NCI-H1930 (cell line): ENCODE data around the gene AQP1.
A peak's percentile ranks its signal among the peaks of the same experiment; 100 is the strongest.

Source experiments
- DNase-seq, 2 experiments: peaks; one replicate each; lab custom pipeline; 2025; lab: John Stamatoyannopoulos, UW

AQP1 gene

DNA sequence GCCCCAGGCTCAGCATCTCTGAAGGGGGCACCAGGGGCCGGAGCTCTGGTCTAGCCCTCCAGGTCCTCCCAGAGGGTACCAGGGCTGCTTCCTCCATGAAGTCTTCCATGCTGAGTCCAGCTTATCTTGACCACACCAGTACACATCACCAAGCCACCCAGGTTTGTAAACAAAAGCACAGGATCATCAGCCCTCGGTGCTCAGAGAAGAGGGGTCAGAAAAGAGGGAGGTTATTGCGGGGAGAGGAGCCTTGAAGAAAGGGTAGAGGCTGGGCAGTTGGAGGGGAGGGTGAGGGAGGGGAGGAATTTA, 23.9 kb downstream of the AQP1 start:
- DNase-seq, result no peak

DNA sequence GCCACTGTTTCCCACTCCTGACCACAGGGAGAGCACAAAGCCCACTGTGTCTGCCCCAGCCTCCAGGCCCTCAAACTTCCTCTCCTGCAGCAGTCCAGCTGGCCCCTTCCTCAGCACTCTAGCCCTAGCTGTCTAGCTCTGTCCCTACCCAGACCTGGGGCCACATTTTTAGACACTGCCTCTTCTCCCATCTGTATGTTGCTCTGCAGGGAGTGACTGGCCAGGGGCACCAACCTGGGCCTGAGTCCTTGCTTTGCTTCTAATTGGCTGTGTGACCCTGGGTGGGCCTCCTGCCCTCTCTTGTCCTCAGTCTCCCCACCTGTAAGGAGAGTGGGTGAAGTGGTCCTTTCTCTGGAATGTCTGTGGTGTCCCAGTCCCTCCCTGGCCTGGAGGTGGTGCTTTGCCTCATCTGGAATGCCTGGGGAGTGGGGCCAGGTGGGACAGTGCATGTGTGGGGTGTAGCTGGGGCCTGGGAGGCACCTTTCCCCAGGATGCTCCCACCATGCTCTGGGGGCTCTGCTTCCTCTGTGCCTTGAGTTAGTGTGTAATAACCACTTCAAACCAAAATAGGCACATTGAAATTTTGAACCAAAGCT, 25.1 kb downstream of the AQP1 start:
- DNase-seq, result no peak

DNA sequence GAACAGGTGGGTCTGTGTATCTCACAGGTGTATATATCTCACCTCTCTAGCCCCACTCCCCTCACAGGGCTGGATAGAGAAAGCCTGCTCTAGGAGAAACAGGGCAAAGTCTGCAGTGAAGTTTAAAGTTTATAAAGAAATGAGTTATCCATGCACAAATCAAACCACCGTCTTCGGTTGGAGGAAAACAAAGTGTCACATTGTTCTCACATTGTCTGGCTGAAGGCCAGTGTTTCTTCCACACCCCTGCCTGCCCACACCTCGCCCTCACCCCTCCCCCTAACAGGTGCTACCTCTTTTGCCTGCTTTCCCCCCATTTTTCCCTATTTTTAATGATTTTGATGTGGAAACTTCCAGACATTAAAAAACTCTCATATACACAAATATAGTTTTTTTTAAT, 25.8 kb downstream of the AQP1 start:
- DNase-seq, result no peak

DNA sequence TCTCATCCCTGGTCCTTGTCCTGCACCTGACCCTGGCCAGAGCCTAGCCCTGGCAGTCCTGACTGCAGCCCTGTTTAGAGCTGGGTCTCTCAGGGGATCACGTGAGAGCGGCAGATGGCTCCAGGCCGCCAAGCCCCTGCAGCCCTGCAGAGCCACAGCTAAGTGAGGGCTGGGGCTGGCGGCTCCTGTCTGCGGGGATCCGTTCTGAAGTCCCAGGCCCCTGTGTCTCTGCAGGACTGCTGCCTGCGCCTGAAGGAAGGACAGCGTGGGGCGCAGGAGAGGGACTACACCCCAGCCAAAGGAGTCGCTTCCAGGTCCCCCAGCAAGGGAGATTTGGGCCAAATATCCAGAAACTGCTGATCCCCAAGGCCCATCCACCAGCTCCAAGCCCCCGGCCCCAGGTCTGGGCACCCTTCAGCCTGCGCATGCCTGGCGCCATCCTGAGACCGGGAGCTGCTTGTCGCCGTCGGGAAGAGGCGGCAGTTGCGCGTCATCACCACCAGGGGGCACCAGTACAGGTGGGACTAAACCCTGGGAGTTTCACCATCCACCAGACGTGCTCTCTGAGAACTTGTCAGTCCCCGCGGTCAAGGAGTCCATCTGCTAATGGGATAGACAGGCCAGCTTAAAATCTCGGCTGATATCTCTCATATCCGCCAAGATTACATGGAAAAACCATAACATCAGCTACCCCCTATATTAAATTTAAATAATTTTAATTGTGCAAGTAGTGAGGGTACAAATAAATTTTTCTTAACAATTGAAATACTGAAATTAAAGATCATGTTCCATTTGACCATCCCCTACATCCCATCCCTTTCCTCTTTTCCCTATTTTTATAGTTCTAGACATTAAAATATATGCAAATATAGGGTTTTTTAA, 27.0 kb downstream of the AQP1 start:
- DNase-seq, result peak; percentile 65 to 76

DNA sequence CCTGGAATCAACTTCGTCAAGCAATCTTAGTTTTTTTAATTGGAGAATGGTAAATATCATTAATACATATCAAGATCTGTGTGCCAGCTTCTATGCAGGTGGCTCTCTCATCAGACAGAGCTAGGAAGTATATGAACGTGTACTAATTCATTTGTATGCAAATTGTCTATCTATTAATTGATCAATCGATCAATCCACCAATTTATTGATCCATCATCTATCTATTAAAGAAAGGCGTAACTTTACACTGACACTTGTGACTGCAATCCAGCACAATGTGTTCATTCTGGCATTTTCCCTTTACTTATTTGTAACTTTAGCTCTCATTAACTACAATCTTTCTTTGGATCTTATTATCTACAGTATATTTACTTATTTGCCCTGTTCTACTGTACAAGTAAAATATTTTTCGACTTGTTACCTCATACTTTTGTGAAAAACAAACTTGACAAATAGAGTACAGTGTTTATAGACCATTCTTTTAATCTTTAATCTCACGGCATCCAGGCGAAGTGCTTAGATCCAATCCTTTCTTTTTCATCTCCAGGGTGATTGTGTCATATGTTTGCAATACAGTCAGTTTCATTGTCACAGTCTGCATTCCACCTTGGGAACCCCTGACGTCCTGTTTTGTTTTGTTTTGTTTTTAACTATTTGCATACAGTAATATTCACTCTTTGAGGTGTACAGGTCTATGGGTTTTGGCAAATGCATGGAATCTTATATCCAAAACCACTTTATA, 30.1 kb downstream of the AQP1 start:
- peak in 1 of 2 experiments; percentile 8 for DNase-seq

DNA sequence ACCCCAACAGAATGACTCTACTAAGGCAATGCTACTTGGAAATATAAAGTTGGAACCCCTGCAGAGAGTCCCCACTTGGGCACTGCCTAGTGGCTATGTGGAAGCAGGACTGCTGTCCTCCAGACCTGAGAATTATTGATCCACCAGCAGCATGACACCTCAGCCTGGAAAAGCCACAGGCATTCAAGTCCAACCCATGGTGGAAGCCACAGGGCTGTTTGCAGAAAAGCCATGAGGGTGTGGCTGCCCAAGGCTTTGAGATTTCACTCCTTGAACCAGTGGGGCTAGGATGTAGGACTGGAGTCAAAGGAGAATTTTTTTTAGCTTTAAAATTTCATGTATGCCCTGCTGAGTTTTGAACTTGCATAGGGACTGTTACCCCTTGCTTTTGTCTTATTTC, 38.5 kb downstream of the AQP1 start:
- no peak for DNase-seq

DNA sequence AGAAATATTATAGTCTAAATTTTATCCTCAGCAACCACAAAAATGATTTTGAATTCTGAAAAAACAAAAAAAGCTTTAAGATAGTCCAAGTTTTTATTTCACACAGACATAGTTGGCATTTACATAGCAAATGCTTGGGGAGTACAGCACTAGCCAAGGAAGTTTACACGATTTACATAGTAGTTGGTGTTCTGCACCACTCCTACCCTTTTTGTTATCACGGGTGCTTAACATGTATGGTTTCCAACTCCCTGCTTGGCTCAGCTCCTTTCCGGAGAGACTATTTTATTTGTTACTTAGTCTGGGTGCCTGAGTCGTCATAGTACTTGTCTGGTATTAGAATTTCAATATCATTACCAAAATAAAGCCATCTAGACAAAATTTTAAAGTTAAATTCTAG, 43.3 kb downstream of the AQP1 start:
- no peak for DNase-seq

DNA sequence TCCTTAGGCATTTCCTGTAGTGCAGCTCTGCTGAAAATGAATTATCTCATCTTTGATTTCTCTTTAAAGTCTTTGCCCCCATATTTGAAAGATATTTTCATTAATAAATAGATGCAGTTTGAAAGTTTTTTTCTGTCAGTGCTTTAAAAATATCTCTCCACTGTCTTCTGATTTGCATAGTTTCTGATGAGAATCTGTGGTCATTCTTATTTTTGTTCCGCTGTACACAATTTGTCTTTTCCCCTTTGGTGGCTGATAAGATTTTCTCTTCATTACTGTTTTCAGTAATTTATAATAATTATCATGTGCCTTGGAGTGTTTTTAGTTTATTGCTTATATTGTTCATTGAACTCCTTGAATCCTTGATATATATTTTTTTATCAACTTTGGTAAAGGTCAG, 45.1 kb downstream of the AQP1 start:
- no peak for DNase-seq

DNA sequence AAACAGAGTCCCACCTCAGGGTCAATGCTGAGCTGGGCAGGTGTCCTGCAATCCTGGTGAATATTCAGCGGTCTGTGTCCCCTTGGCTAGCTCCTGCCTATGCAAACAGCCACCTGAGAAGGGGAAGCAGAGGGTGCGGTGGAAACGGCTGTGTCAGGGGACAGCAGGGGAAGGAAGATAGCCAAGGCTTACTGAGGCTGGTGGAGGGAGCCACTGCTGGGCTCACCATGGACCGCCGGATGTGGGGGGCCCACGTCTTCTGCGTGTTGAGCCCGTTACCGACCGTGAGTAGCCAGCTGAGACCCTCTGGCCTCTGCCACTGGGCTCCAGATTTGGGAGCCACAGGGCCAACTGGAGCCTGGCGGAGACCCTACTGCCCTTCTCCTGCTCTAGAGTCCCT, 52.2 kb downstream of the AQP1 start, which contains the start of gene GHRHR:
Gene GHRHR (plus strand): TSS at position 112 of the 400 bp plus-strand sequence. CDS start 116 bp downstream, at position 228.
- DNase-seq, result no peak

DNA sequence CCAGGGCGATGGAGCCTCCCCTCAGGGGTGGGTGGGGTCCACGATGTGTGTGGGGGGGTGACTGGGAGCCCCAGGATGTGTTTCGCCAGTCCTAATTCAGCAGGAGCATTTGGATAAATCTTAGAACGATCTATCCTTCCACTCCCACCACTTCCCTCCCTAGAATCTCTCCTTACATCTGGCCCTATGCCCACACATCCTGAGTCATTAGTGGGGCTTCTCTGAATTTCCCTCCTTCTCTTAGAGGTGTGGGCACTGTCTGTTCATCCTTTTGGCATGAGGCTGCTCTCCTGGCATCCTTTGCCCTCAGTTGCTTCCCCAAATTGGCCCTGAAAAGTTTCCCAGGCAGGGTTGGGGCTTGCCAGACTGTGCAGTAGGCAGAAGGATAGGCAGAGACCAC, 53.7 kb downstream of the AQP1 start:
- DNase-seq, result no peak

DNA sequence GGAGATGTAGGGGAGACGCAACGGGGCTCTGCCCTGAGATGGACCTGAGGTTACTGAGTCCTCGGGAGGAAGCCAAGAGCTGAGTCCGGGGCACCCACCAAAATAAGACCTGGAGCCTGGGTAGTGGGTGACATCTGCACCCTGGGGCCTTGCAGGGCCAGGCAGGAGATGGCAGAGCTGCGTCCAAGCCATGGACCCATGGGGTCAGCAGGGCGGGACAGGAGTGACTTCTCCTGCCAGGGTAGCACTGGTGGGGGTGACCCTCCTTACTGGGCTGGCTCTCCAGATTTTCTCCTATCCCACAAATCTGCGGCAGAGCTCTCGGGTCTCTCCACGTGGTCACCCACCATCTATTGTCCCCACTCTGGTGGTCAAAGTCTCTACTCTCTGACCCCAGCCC, 54.2 kb downstream of the AQP1 start:
- no peak for DNase-seq

DNA sequence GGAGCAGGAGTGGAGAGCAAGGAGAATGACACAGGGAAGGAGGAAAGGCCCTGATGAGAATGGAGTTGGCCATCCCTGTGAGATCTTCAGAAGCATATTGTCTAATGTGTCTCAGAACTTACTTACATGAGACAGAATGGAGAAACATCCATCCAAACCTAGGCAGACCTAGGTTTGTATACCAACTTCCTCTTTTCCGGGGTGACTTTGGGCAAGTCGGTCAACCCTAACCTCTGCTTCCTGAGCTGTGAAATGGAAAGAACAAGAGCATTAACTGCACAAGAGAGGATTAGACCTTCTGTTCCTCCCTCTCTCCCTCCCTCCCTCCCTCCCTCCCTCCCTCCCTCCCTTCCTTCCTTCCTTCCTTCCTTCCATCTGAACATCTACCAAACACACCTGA, 56.6 kb downstream of the AQP1 start:
- DNase-seq, result no peak

DNA sequence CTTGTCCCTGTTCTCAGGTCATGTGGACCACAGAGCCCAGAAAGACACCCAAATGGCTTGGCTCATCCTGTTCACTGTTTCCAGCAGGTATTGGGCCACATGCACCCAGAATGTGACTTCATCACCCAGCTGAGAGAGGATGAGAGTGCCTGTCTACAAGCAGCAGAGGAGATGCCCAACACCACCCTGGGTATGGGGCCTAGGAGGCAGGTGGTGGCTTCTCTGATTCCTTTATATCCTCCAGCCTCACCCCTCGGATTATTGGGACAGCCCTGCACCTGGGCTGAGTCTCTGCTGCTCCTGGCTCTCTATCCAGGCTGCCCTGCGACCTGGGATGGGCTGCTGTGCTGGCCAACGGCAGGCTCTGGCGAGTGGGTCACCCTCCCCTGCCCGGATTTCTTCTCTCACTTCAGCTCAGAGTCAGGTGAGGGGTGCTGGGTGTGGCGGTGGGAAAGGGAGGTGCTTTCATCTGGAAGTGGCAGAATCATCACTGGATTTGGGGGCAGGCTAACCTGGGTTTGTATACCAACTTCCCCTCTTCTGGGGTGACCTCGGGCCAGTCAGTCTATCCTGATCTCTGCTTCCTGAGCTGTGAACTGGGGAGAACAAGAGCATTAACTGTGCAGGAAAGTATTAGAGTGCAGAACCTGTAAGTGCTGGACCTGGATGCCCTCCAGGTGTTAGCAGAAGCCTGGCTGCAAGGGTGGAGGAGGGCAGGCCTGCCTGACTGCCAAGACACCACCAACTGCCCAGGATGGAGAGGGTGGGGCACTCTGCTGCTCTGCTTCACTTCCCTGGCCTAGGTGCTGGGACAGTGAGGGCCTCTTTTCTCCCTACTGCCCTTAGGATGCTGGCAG, 57.3 kb downstream of the AQP1 start:
- no peak for DNase-seq

DNA sequence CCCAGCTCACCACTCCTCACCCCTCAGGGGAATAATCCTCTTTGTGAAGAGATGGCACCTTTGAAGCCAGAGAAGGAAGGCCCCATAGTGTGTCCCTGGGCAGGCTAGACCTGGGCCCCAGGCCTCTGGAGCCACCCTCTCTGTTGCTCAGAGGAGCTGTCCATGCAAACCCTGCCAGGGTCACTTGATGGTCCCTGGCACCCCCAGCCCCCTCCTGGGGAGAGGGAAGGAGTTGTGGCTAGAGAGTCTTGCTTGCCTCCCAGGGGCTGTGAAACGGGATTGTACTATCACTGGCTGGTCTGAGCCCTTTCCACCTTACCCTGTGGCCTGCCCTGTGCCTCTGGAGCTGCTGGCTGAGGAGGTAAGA, 57.9 kb downstream of the AQP1 start:
- DNase-seq, result no peak

DNA sequence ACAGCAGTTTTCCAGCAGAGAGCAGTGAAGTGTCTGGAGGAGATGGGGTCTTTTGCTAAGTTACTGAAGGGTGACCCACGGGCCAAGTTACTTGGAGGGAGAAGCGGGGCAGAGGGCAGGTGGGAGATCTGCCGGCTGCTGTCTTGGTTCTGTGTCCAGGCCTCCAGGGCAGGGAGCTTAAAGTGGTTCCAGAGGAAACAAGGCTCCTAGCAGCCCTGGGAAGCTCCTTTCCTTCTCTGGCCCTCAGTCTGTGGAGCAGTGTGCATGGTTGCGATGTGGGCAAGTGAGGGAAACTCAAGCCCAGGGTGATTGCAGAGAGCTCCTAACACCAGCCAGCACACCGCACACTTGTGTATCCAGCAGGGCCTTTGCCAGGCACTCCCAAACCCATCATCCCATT, 58.4 kb downstream of the AQP1 start:
- no peak for DNase-seq

DNA sequence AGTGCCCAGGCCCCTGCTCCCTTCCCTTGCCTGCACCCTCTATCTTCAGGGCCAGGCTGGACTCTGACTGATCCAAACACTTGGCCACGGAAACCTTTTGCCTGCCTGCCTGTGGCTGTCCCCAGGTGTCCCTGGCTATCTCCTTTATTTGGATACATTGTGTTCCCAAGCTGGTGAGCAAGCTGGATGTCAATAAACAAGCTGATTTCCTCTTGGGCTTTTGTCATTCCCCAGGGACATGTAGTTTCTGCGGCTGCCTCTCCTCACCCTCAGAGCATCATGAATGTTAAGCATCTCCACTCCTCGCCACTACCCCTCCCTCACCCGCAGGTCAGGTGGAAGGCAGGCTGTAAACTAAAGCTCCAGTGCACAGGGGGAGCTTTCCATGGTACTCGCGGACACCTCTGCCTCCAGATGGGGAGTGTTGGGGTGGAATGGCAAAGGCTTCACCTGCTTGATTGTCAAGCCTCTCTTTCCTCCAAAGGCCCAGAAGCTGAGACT, 59.0 kb downstream of the AQP1 start:
- DNase-seq, result no peak

DNA sequence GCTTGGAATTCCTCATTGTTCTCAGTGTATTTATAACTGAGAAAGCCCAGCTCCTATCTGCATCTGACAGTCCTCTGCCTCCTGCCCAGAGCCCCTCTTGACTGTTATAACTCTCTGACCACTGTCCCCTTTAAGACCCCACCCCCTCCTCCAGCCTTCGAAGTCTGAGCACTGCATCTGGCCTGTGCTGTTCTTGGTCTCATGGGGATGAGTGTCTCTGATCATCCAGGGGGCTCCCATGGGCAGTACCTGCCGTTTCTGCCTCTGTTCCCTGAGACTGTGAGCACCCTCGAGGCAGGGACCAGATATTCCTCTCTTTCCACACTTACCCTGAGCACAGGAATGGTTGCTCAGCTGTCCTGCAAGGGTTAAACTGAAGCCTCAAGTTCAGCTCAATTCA, 59.8 kb downstream of the AQP1 start:
- DNase-seq, result no peak

DNA sequence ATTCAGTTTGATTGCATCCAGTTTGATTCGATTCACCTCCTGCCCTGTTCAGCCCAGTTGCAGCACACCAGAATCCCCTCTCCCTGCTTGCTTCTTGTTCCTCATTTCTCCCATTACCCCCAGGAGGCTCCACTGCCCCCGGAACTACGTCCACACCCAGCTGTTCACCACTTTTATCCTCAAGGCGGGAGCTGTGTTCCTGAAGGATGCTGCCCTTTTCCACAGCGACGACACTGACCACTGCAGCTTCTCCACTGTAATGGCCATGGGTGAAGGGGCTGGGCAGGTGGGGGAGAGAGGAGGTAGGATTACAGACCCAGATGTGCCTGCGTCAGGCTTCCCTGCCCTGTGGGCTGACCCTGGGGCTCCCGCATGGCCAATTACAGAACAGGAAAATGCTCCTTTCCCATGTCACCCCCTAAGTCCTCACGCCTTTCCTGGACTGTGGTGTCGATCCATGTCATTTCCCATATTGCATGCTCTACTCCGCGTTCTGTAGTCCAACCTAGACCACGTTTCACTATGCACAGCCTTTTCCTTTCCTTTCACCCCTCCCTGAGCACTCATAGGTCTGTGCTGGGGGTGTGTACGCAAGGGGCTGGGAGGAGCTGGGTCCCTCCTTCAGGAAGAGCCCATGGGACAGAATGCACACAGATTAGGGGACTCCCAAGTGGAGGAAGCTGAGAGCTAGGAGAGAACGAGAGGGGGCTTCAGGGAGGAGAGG, 60.3 kb downstream of the AQP1 start:
- no peak for DNase-seq

DNA sequence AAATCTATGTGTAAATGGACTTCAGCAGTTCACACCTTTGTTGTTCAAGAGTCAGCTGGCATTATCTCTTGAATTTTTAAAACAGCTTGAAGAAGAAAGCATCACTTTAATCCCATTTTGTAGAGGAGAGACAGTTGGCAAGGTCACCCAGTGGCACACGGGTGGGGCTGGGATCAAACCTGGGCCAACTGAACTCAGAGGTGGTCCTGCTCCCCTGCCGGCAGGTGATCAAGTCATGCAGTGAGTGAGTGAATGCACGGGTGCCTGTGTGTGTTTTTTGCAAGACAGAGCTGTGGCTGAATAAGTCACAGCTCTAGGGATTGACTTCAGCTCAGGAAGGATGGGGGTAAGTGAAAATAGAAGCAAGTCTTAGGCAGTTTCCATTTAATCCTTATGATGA, 61.6 kb downstream of the AQP1 start:
- no peak for DNase-seq

DNA sequence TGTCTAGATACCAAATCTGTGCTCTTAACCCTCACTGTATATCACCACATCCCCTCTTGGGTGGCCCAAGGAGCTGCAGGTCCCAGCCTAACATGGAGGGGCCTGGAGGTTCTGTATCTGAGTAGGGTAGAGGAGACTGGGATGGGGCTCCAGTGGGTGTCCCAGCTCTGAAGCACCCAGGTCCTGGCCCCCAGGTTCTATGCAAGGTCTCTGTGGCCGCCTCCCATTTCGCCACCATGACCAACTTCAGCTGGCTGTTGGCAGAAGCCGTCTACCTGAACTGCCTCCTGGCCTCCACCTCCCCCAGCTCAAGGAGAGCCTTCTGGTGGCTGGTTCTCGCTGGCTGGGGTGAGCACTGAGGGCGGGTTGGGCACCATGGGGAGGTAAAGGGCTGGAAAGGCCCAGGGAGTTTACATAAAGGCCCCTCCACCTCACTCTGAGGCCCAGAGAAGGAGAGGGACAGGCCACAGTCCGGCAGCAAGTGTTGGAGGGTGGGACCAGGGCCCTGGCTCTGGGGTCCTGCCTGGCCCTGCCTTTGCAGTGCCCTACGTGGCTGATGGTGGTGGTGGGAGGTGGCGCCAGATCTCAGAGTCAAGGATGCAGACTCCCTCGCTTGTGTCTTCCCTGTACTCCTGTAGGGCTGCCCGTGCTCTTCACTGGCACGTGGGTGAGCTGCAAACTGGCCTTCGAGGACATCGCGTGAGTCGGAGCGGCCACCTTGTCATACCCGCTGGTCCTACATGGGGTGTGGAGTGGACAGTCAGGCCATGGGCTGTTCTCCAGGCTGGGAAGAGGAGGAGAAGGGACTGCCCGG, 62.3 kb downstream of the AQP1 start:
- DNase-seq, result no peak
